Kidney (tissue), 11 donors: ENCODE results near the gene TRIM49D1. TPM values are rescaled to one million over a fixed set of nuclear protein-coding genes. Genes with fewer than 3 reads are reported as not detected.
A peak's percentile ranks its signal among the peaks of the same experiment; 100 is the strongest.
"Not testable (repeated sequence)": the region's sequence is repeated elsewhere in the genome, so short reads cannot be mapped to it uniquely, and the experiment has no call there.

Experiments used
- DNase-seq, 5 donors: peaks; one replicate each; pipeline ENCODE4 v3.0.0-alpha.2; 2013 to 2020
- FAIRE-seq: peaks from 2 replicates; lab custom pipeline; 2012; peaks lifted over from hg19 to GRCh38; lab: Jason Lieb, UNC
- H3K27ac ChIP-seq, 2 donors: one replicate each; pipeline ENCODE4 v1.7.0; 2013; ENCODE audit warnings: low read depth in 2 of 2, low read length in 2 of 2, inconsistent platforms in 1 of 2
- H3K27me3 ChIP-seq: one replicate; pipeline ENCODE4 v1.7.1; 2013; ENCODE audit warnings: low read length, inconsistent platforms; ENCODE audit not compliant: control insufficient read depth, insufficient read depth
- H3K36me3 ChIP-seq, 3 donors: one replicate each; pipeline versions ENCODE4 v1.7.0 to v1.7.1; 2013; ENCODE audit warnings: low read length in 3 of 3, control low read depth in 1 of 3, inconsistent platforms in 1 of 3; ENCODE audit not compliant: insufficient read depth in 3 of 3, control insufficient read depth in 2 of 3
- H3K4me1 ChIP-seq, 3 donors: one replicate each; pipeline versions ENCODE4 v1.7.0 to v1.7.1; 2013; ENCODE audit warnings: low read length in 3 of 3, inconsistent platforms in 1 of 3, low read depth in 1 of 3; ENCODE audit not compliant: control insufficient read depth in 2 of 3, insufficient read depth in 2 of 3
- H3K4me3 ChIP-seq, 3 donors: one replicate each; pipeline versions ENCODE4 v1.7.0 to v1.8.1; 2013; ENCODE audit warnings: low read length in 3 of 3, control low read depth in 1 of 3, inconsistent platforms in 1 of 3
- H3K9ac ChIP-seq, 3 donors: one replicate each; pipeline versions ENCODE4 v1.7.0 to v1.7.1; 2013; ENCODE audit warnings: low read length in 3 of 3, control low read depth in 1 of 3, inconsistent platforms in 1 of 3
- H3K9me3 ChIP-seq, 3 donors: one replicate each; pipeline versions ENCODE4 v1.7.0 to v1.7.1; 2013; ENCODE audit warnings: low read length in 3 of 3, control low read depth in 1 of 3, inconsistent platforms in 1 of 3; ENCODE audit not compliant: control insufficient read depth in 2 of 3, insufficient read depth in 1 of 3
- intact Hi-C: fragments of 100-400 bp; cut with DNase I; formaldehyde crosslinking; loops from one replicate; pipeline ENCODE4 v1.11.1; 2022
- polyA plus RNA-seq: library from polyadenylated mRNA; stranded (reverse); fragments of 350-450 nt; fragmentation: Illumina TruSeq; extraction: RNeasy Lipid Tissue Mini Kit (QIAGEN cat#74804); gene quantifications from one replicate; pipeline ENCODE4 v1.2.3, GENCODE V29; 2014; ENCODE audit warnings: low read depth, low replicate concordance; ENCODE audit not compliant: insufficient read depth
- total RNA-seq: library from RNA; stranded (reverse); fragmentation: NEBNext Ultra II Directional; extraction: Animal tissue kit (Norgen Biotek cat#: 25700); gene quantifications from one replicate; pipeline ENCODE4 v1.2.1, GENCODE V29; 2021
- donor health status: control.
- donor health status: control.
- donor health status: DM: yes; HTN: yes; CAD: no.
- donor health status: Normal renal cell carcinoma (clear cell type).

TRIM49D1 gene
- total and polyA plus RNA-seq, 2 donors from 2014 or later = not detected

- FAIRE-seq, H3K9me3 ChIP-seq, DNase-seq, H3K36me3 ChIP-seq, intact Hi-C loops, H3K27ac ChIP-seq, H3K4me3 ChIP-seq, H3K27me3 ChIP-seq, H3K9ac ChIP-seq, H3K4me1 ChIP-seq: not testable (repeated sequence)
Observed at GRCh38 chr11:89872588-89872987, 49.5 kb downstream of the TRIM49D1 start.

- H3K36me3 ChIP-seq, FAIRE-seq, intact Hi-C loops, H3K4me1 ChIP-seq, DNase-seq, H3K9me3 ChIP-seq, H3K9ac ChIP-seq, H3K27ac ChIP-seq, H3K4me3 ChIP-seq, H3K27me3 ChIP-seq: not testable (repeated sequence)
Observed at GRCh38 chr11:89865223-89865622, 56.8 kb downstream of the TRIM49D1 start.

- H3K27me3 ChIP-seq, H3K4me3 ChIP-seq, H3K4me1 ChIP-seq, H3K36me3 ChIP-seq, H3K9me3 ChIP-seq, H3K27ac ChIP-seq, intact Hi-C loops, FAIRE-seq, H3K9ac ChIP-seq: not testable (repeated sequence)
- DNase-seq = peak; percentile 6 to 59 (median 28)
Observed at GRCh38 chr11:89863906-89864704, 57.9 kb downstream of the TRIM49D1 start.

Other genes with a start within 250 kb of the TRIM49D1 start
- gene TRIM77, start 211.9 kb downstream of the TRIM49D1 start, total RNA-seq = not detected
- not detected for gene TRIM77, start 211.9 kb downstream of the TRIM49D1 start, polyA plus RNA-seq
- gene TRIM49, start 113.7 kb downstream of the TRIM49D1 start, total RNA-seq = not detected
- gene TRIM49, start 113.7 kb downstream of the TRIM49D1 start, polyA plus RNA-seq = not detected
- gene TRIM64B, start 43.8 kb downstream of the TRIM49D1 start, total RNA-seq = not detected
- gene TRIM64B, start 43.8 kb downstream of the TRIM49D1 start, polyA plus RNA-seq = not detected
- not detected for gene TRIM49D2, start 1.8 kb upstream of the TRIM49D1 start, total RNA-seq
- gene TRIM49D2, start 1.8 kb upstream of the TRIM49D1 start, polyA plus RNA-seq = not detected
- not detected for gene TRIM64, start 43.8 kb upstream of the TRIM49D1 start, total RNA-seq
- gene TRIM64, start 43.8 kb upstream of the TRIM49D1 start, polyA plus RNA-seq = not detected
- gene TRIM49C, start 108.9 kb upstream of the TRIM49D1 start, total RNA-seq = not detected
- gene TRIM49C, start 108.9 kb upstream of the TRIM49D1 start, polyA plus RNA-seq = not detected
- gene UBTFL1, start 163.7 kb upstream of the TRIM49D1 start, total RNA-seq = not detected
- not detected for gene UBTFL1, start 163.7 kb upstream of the TRIM49D1 start, polyA plus RNA-seq
- gene NAALAD2, start 212.4 kb upstream of the TRIM49D1 start, total RNA-seq = 2.0 TPM
- gene NAALAD2, start 212.4 kb upstream of the TRIM49D1 start, polyA plus RNA-seq = 1.5 TPM